Measurements from ENCODE around the gene GSG1. TPM values are rescaled to one million over a fixed set of nuclear protein-coding genes. Genes with fewer than 3 reads are reported as not detected.
A peak's percentile ranks its signal among the peaks of the same experiment; 100 is the strongest.

Gene GSG1
- total and polyA plus RNA-seq, 2 donors (not counting 3 experiments of a cell fraction or from before 2014, with no cell fraction given): not detected

DNA sequence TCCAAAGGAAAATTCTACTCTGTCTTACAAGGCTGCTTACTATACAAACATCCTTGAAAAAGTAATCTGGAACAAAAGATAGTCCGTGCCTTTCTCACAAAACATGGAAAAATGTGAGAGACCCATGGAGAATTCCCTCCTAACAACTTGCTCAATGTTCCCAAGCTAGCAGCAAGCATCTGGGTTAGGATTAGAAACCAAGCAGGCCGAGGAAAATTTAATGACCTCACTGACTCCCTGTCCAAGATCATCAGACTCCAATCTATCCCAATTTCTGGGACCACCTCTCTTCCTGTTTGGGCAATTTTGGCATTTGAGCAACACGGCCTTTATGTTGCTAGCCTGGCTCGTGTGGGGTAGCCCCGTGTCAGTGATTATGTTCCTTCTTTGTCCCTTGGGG is 18.1 kb upstream of the GSG1 start:
- Histone ChIP-seq H3K4me2 (ENCODE audit: insufficient read depth, low read length) (no peak overlapping the region), H4K20me1 (replicated peaks; ENCODE audit: control insufficient read depth, extremely low read depth, insufficient read depth, low read length) (no peaks in the 10 kb centered on the region), H3K4me3 (replicated peaks in 1 of 3; ENCODE audit: insufficient read depth in 1 of 3, low read depth in 1 of 3, low read length in 3 of 3) (no peak overlapping the region), H3K9me3 (replicated peaks; ENCODE audit: control insufficient read depth, insufficient read depth, low read length) (no peaks in the 10 kb centered on the region), H3K27me3 (ENCODE audit: control insufficient read depth in 2 of 2, insufficient read depth in 2 of 2, low read length in 2 of 2) (no peaks in the 10 kb centered on the region), H2AFZ (ENCODE audit: low read depth, low read length) (no peak overlapping the region), H3K9me1 (replicated peaks; ENCODE audit: control insufficient read depth, extremely low read depth, insufficient read depth, low read length) (no peaks in the 10 kb centered on the region), H3K4me1 (ENCODE audit: control insufficient read depth, extremely low read depth, insufficient read depth, low read length) (peaks cover 26% of the 10 kb centered on the region), H3K9ac (replicated peaks; ENCODE audit: extremely low read depth, insufficient read depth, low read length) (no peak overlapping the region), H3K27ac (ENCODE audit: insufficient read depth, low read depth, low read length) (no peak overlapping the region), H3K36me3 (ENCODE audit: control insufficient read depth in 2 of 2, extremely low read depth in 1 of 2, insufficient read depth in 2 of 2, low read length in 2 of 2) (no peaks in the 10 kb centered on the region), H3K79me2 (ENCODE audit: control insufficient read depth, insufficient read depth, low read length) (no peaks in the 10 kb centered on the region)
- dilution Hi-C loops (cut with MboI; ENCODE audit: extremely low pct_ligation_motif_present, low sequenced_read_pairs): no loop called here
- ChIA-PET CTCF (no interaction called here), POLR2A (no interaction called here)
- FAIRE-seq (peak; percentile 15), DNase-seq (ENCODE audit: low read depth, low spot score) (no peak)
- no TSS peak for BruUV-seq (replicated peaks)
- intact Hi-C loops (cut with micrococcal nuclease): no loop called here
- TF ChIP-seq FOS (IDR thresholded peaks at IDR 0.05; ENCODE audit: borderline replicate concordance, insufficient read depth, low read length): no peak
- no peak for TF ChIP-seq MYC (IDR thresholded peaks at IDR 0.05; ENCODE audit: low read depth, low read length)
- no peak for TF ChIP-seq GATA2 (IDR thresholded peaks at IDR 0.05; ENCODE audit: insufficient read depth, insufficient read length, low read depth, low read length)
- TF ChIP-seq CTCF (IDR thresholded peaks at IDR 0.05; ENCODE audit: extremely low read depth in 1 of 2, insufficient read depth in 1 of 2, low read depth in 1 of 2, low read length in 2 of 2): no peak
- TF ChIP-seq POLR2A (IDR thresholded peaks at IDR 0.05; ENCODE audit: low read depth, low read length): no peak
- TF ChIP-seq JUN (IDR thresholded peaks at IDR 0.05; ENCODE audit: borderline replicate concordance, insufficient read depth, insufficient read length, low read depth): no peak
- no peak for TF ChIP-seq POLR2AphosphoS5 (IDR thresholded peaks at IDR 0.05; ENCODE audit: insufficient read depth, low read depth, low read length)
- no peak for TF ChIP-seq MAX (IDR thresholded peaks at IDR 0.05; ENCODE audit: insufficient read depth, insufficient read length)
- no peak for TF ChIP-seq EZH2 (IDR thresholded peaks at IDR 0.05; ENCODE audit: borderline replicate concordance, low read depth, low read length, severe bottlenecking)

Data from endothelial cell of umbilical vein (primary cell).